ENCODE measurements around the gene SIGMAR1.

- TF ChIP-seq CTCF (IDR thresholded peaks at IDR 0.05; ENCODE audit: poor library complexity) (peak; percentile 75), EZH2 (IDR thresholded peaks at IDR 0.05; ENCODE audit: borderline replicate concordance) (no peak), EZH2phosphoT487 (IDR thresholded peaks at IDR 0.05; ENCODE audit: low read depth, severe bottlenecking, unreplicated experiment) (no peak)
Observed at GRCh38 chr9:34633851-34634550, 3.6 kb downstream of the SIGMAR1 start.
